GM21825 (cell line): ENCODE results near the gene ATP6V1B1.
"Not testable (repeated sequence)": the region's sequence is repeated elsewhere in the genome, so short reads cannot be mapped to it uniquely, and the experiment has no call there.

Source experiments
- ATAC-seq: cut with Tn5 transposase; IDR thresholded peaks from one replicate; pipeline ENCODE4 v1.9.1; 2021; ENCODE audit warnings: mild to moderate bottlenecking, moderate library complexity; ENCODE audit not compliant: unreplicated experiment

ATP6V1B1 gene

DNA sequence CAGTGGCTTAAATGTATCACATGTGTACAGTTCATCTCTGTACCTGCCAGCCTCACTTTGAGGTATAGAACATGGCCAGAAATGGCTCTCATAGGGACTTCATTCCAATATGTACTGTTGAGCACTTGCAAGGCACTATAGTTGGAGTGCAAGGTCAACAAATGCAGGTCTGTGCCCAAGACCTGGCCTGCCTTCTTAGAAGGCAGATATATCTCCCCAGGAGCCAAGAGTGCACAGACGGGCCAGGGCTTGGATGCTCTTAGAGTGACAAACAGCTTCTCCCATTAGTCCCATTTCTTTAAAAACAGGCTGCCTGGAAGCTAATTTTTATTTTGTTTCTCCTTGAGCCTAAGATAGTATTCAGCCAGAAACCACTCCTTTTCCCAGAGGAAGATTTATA, 51.7 kb downstream of the ATP6V1B1 start:
- ATAC-seq = no peak

DNA sequence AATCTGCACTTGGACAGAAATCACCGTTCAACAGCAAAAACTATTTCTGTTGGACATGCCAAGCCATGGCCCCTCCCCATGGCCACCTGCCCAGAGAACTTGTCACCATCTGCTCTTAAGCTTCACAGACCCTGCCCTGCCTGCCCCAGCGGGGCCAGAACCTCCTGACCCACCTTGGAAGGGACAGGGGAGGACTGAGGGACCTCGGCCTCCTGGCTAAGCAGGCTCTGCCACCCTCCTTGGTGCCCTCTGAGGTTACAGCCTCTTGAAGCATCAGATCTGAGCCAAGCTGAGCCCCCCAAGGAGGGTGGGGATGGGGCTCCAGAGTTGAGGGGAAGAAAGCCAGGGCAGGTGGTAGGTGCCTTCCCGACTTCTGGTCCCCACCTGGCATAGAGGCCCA, 52.5 kb downstream of the ATP6V1B1 start:
- no peak for ATAC-seq

DNA sequence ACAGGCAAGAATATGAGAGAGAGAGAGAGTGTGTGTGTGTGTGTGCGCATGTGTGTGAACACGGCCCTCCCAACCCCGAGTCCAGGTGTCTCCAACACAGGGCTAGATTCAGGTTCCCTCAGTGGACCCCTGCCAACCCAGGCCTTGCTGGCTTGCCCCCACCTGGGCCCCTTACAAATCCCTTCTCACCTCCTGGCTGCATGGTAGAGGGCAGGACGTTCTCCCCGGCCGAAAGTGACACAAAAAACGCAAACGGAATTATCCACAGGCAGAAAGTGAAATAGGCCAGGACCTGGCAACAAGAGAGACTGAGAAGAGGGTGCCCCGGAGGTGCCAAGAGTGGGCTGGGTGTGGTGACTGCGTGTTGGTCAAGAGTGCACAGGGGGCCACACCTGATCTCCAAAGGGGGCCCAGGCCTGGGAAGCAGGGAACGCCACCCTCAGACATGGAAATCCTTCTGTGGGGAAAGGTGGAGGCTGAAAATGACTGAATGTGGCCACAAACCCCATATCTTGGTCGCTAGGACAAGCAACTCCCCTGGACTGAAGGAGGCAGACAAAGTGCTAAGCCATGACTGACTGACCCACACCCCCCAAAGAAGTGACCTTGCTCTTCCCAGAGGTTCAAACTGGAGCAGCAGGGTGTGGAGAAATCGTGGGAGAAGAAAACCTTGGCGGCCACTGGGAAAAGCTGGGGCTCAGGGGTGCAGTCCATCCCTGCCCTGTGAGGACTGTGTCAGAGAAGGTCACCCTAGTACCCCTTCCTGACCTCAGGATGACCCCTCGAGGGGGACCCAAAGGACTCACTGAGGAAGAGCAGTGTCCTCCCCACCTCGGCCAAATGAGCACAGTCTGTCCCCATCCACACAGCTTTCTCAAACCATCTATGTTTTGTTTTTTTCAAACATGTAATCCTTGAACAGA, 53.3 kb downstream of the ATP6V1B1 start:
- no peak for ATAC-seq

GRCh38 chr2:70990216-70990615, 54.5 kb downstream of the ATP6V1B1 start:
- no peak for ATAC-seq

DNA sequence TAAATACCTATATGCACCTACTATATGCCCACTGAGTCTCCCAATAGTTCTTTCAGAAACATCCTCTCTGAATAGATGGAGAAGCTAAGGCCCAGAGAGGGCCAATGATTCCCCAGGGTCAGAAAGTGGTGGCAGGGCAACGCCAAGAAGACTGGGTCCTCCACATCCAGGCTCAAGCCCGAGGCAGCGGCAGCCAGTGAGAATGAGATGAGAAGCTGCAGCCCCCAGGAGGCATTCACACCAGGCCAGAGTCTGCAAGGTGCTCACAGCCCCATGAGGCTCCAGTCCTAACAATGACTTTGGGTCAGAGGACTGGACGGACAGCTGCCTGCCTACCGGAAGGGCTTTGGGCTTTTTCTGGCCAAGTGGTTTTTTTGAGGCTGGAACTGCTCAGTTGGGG, 55.4 kb downstream of the ATP6V1B1 start:
- ATAC-seq = no peak

- no peak for ATAC-seq
Observed at GRCh38 chr2:70991742-70992141, 56.0 kb downstream of the ATP6V1B1 start.

DNA sequence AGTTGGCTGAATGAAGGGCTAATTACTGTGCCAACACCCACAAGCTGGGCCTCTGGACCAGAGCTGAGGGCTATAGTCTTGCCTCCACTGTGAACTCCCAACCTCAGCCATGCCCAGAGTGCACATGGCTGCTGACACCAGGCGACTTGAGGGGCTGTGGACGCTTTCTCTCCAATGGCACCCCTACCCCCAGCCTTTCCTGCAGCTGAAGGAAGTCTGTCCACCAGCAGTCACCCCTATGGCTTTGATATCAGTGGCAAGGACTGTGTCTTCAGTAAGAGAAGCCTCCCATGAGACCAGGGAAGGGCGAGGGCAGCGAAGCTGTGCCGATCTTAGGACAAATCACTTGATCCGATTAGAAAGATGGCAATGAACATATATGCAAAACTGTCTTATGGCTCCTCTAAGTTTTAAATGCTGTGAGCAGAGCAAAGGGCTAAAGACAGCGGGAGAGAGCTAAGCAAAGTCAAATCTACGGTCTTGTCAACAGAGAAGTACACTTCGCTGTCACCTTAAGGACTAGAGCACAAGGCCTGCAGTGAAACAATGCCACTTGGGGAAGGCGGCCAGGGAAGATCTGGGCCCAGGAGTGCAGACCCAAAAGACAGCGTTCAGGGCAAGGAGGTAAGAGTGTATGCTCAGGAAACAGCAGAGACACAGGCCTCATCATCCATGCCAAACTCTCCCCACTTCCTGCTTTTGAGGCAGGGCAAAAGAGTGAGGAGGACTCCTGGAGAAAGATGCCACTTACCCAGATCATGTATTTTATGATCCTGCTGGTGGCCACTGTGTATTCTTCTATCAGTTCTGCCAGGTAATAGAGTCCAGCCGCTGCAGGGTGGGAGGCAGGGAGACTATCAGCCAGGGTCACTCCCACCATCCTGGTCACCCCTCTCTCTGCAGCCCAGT, 57.5 kb downstream of the ATP6V1B1 start:
- ATAC-seq = no peak

DNA sequence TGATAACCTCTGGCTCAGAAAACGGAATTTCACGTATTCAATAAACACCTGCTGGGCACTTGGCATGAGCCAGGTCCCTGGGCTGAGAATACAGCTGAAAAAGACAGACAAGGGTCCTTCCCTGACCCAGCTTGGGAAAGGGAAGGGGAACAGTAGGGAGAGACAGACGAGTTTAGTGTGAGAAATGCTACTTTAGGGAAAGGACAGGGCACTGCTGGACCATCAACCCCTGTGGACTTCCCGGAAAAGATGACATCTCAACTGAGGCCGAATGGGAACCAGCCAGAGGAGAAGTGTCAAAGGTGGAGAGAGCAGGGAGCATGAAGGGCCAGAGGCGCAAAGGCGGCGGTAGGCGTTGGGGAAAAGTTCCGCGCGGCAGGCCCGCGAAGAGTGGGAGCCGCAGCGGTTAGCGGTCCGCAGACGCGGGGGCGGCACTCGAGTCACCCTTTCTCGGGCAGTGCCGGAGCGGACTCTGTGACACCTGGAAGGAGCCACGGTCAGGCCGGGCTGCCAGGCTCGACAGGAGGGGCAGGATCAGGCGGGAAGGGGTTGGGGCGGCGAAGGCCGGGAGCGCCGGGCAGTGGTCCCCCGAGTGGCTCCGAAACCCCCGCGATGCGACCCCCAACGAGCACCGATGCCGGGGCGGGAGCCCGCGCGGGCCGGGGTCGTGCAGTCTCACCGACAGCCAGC, 58.5 kb downstream of the ATP6V1B1 start:
- ATAC-seq = peak; percentile 21

- peak; percentile 95 for ATAC-seq
Observed at GRCh38 chr2:70994699-70995425, 59.2 kb downstream of the ATP6V1B1 start, which contains the start of gene TEX261. TEX261 (minus strand) TSS chr2:70994873; CDS start chr2:70994757, 116 bp downstream.

GRCh38 chr2:70995426-70995729, 59.7 kb downstream of the ATP6V1B1 start:
- ATAC-seq = peak; percentile 41

- ATAC-seq = not testable (repeated sequence)
Observed at GRCh38 chr2:70998885-70999284, 63.2 kb downstream of the ATP6V1B1 start.

GRCh38 chr2:70999362-70999761, 63.7 kb downstream of the ATP6V1B1 start:
- ATAC-seq = no peak

DNA sequence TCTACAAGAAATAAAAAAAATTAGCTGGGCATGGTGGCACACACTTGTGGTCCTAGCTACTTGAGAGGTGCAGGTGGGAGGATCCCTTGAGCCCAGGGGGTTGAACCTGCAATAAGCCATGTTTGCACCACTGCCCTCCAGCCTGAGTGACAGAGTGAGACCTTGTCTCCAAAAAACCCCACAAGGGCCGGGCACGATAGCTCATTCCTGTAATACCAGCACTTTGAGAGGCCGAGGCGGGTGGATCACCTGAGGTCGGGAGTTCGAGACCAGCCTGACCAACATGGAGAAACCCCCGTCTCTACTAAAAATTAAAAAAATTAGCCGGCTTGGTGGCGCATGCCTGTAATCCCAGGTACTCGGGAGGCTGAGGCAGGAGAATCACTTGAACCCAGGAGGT, 64.2 kb downstream of the ATP6V1B1 start:
- not testable (repeated sequence) for ATAC-seq

- ATAC-seq = peak; percentile 90
Observed at GRCh38 chr2:71000780-71001591, 65.3 kb downstream of the ATP6V1B1 start.

GRCh38 chr2:71001592-71001927, 65.9 kb downstream of the ATP6V1B1 start:
- ATAC-seq = no peak

DNA sequence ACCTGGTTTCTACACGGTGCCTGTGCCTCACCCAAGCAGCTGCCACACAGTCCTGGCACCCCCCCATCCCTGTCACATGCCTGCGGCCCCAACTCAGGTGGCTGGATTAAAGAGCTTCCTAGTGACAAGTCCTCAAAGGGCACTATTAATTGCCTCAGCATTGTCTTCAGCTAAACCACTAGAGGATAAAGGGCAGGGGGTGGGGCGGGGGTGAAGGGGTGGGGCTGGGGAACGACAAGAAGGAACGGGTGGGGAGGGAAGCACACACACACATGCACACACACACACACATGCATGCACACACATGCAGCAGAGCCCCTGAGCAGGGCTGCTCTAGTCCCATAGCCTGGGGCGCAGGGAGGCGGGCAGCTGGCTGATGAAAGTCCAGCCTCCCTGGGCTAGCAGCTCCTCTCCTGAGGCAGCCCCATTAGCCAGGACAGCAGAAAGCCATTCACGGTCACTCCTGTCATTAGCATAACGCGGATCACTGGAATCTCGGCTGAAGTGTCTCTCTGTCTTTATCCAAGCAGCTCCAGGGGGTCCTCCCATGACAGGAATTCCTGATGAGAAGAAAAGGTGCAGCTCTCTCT, 66.4 kb downstream of the ATP6V1B1 start:
- ATAC-seq = no peak

DNA sequence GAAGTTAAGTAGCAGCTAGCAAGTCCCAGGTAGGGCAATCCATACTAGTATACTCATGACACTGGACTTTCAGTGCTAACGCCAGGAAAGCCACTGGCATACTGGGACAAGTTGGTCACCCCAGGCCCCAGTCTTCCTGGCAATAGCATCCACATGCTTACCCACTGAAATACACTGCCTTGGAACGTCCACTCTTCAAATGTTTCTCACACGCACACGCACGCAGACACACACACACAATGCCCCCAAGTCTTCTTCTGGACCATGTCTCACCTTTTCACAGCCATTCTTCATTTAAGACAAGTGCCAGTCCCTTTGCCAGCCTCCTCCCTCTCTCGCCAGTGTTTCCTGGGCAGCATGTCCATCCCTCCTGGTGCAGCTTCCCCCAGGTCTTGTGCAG, 67.7 kb downstream of the ATP6V1B1 start:
- no peak for ATAC-seq

- no peak for ATAC-seq
Observed at GRCh38 chr2:71003966-71004755, 68.5 kb downstream of the ATP6V1B1 start.

- ATAC-seq = no peak
Observed at GRCh38 chr2:71004857-71005256, 69.2 kb downstream of the ATP6V1B1 start.
